ENCODE measurements around the gene BCL2L15.

DNA sequence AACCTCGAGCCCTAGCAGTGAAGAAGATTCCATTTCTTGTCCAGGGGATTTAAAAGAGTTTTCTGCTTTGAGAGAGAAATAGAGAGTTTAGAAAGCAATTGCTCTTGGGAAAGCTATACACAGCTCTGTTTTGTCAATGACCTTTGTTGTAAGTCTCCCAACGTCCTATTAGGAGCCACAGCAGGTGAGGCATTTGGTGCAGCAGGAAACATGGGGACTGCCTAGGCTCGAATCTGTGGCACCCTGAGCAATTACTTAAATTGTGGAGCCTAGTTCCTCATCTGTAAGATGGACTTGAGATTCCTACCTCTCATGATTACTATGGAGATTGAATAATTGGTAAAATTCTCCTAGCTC lies 25.9 kb upstream of the BCL2L15 start:
- TF ChIP-seq EZH2 (IDR thresholded peaks at IDR 0.05) (no peak), POLR2AphosphoS5 (IDR thresholded peaks at IDR 0.05; ENCODE audit: borderline replicate concordance, low read depth, low read length) (no peak), FOXP2 (optimal IDR thresholded peaks at IDR 0.05; ENCODE audit: control extremely low read depth, extremely low read length, insufficient read depth) (no peak)

Measured in SK-N-MC (cell line).